NCI-H2107 treated with DMSO at 0.1 percent for 48 hours (cell line): ENCODE measurements around the gene PAX4.

Source experiments
- DNase-seq: peaks from one replicate; lab custom pipeline; 2025; ENCODE audit not compliant: unreplicated experiment; lab: John Stamatoyannopoulos, UW

The PAX4 gene

GRCh38 chr7:127618042-127618441 is at the start of gene PAX4:
Gene PAX4 (minus strand): TSS chr7:127618142. CDS start chr7:127615928, 2,214 bp downstream.
- DNase-seq, result no peak

- no peak for DNase-seq
These were observed 49.2 kb upstream of the PAX4 start for GRCh38 chr7:127667017-127667670.

GRCh38 chr7:127666602-127667001 is 48.7 kb upstream of the PAX4 start:
- no peak for DNase-seq

- DNase-seq, result no peak
These were observed 48.0 kb upstream of the PAX4 start for GRCh38 chr7:127665922-127666321.

- DNase-seq, result no peak
These were observed 41.2 kb upstream of the PAX4 start for GRCh38 chr7:127658970-127659630.

- DNase-seq, result no peak
These were observed 39.6 kb upstream of the PAX4 start for GRCh38 chr7:127657500-127657899.

- no peak for DNase-seq
These were observed 37.8 kb upstream of the PAX4 start for GRCh38 chr7:127655720-127656119.

- no peak for DNase-seq
These were observed 36.8 kb upstream of the PAX4 start for GRCh38 chr7:127654404-127655394.

- no peak for DNase-seq
These were observed 35.5 kb upstream of the PAX4 start for GRCh38 chr7:127653396-127653795.

GRCh38 chr7:127652333-127653248 is 34.6 kb upstream of the PAX4 start:
- DNase-seq, result no peak

- DNase-seq, result peak; percentile 99
These were observed 33.8 kb upstream of the PAX4 start, which contains the start of gene SND1 for GRCh38 chr7:127651556-127652332. Gene SND1 (plus strand): TSS chr7:127652194. CDS start chr7:127652374, 180 bp downstream.

- DNase-seq, result no peak
These were observed 33.1 kb upstream of the PAX4 start for GRCh38 chr7:127650847-127651555.

GRCh38 chr7:127648986-127649385 is 31.0 kb upstream of the PAX4 start:
- DNase-seq, result no peak

- no peak for DNase-seq
These were observed 29.7 kb upstream of the PAX4 start for GRCh38 chr7:127647636-127648035.

GRCh38 chr7:127644484-127644883 is 26.5 kb upstream of the PAX4 start:
- DNase-seq, result no peak

- no peak for DNase-seq
These were observed 20.3 kb upstream of the PAX4 start for GRCh38 chr7:127638197-127638596.

- no peak for DNase-seq
These were observed 17.8 kb upstream of the PAX4 start for GRCh38 chr7:127635659-127636285.

- no peak for DNase-seq
These were observed 14.5 kb upstream of the PAX4 start for GRCh38 chr7:127632276-127632910.
